ENCODE data around the gene BIN1.

BIN1 gene

DNA sequence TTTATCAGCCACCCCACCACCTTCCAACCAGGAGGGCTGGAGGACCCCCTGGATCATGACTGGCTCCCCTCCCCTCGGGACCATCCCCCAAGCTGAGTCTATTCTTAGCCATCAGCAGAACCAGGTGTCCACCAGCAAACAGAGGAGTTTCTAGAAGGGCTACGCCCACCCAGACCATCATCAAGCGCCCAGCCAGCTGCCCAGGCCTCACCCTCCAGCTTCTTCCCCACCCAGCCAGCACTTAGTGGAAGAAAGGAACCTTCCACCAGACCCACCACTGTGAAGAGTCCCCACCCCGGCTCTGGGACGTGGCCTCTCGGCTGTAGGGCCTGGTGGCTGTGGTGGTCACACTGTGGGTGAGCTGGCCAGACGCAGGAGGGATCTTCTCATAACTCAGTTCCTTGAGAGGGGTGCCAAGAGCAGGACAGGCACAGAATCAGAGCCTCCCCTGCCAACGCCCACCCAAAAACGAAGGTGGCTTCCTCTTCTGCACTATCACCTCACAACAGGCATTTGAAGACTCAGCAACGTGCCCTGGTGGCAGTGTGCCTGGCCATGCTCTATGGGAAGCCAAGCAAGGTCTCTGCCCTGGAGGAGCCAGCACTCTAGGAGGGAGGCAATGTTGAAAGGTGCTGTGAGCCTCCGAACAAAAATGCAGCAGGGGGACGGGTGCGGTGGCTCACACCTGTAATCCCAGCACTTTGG lies 19.0 kb downstream of the BIN1 start:
- TF ChIP-seq, protein P1, sequence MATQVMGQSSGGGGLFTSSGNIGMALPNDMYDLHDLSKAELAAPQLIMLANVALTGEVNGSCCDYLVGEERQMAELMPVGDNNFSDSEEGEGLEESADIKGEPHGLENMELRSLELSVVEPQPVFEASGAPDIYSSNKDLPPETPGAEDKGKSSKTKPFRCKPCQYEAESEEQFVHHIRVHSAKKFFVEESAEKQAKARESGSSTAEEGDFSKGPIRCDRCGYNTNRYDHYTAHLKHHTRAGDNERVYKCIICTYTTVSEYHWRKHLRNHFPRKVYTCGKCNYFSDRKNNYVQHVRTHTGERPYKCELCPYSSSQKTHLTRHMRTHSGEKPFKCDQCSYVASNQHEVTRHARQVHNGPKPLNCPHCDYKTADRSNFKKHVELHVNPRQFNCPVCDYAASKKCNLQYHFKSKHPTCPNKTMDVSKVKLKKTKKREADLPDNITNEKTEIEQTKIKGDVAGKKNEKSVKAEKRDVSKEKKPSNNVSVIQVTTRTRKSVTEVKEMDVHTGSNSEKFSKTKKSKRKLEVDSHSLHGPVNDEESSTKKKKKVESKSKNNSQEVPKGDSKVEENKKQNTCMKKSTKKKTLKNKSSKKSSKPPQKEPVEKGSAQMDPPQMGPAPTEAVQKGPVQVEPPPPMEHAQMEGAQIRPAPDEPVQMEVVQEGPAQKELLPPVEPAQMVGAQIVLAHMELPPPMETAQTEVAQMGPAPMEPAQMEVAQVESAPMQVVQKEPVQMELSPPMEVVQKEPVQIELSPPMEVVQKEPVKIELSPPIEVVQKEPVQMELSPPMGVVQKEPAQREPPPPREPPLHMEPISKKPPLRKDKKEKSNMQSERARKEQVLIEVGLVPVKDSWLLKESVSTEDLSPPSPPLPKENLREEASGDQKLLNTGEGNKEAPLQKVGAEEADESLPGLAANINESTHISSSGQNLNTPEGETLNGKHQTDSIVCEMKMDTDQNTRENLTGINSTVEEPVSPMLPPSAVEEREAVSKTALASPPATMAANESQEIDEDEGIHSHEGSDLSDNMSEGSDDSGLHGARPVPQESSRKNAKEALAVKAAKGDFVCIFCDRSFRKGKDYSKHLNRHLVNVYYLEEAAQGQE (IDR thresholded peaks at IDR 0.05; ENCODE audit: insufficient read depth in 1 of 2, low read depth in 2 of 2, low read length in 2 of 2): no peak
- TF ChIP-seq TAF1 (IDR thresholded peaks at IDR 0.05; ENCODE audit: borderline replicate concordance, insufficient read depth, low read length): no peak
- no peak for TF ChIP-seq POLR2AphosphoS5 (IDR thresholded peaks at IDR 0.05; ENCODE audit: low read depth, low read length)
- no peak for TF ChIP-seq SIN3A (IDR thresholded peaks at IDR 0.05; ENCODE audit: borderline replicate concordance, insufficient read depth, low read length)
- TF ChIP-seq FOXP2 (optimal IDR thresholded peaks at IDR 0.05; ENCODE audit: borderline replicate concordance, extremely low read depth, extremely low read length, insufficient read depth): no peak

DNA sequence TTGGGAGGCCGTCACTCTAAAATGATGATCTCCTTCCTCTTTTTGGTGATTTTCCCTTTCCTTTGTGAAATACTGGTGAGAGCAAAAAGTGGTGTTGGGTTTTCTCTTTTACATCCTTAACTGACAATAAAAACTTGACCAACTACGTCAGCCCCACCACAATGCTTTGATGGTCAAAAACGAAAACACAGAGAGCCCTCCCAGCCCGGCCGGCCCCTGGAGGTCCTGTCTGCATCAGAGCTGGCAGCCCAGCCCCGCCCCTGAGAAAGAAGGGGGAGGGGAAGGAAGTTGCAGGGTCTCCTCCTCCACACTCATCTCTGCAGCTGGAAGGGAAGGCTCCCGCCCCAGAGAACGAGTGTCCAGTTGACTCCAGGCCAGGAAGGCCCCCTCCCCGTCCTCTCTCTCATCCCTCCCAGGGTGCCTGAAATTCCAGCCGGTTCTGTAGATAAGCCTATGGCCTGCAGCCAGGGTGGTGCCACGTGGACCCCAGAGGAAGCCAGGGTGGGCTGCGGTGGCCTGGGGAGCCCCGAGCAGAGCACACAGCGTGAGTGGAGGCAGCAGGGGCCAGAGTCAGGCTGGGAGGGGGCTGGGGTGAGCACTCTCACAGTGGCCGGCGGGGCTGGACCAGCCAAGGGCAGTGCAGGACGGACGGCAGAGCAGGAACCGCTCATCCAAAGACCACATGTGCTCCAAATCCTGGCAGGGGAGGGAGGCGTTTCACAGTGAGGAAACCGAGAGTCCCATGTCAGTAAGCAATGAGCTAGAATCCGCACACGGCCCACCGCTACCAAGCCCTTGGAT lies 19.8 kb downstream of the BIN1 start:
- TF ChIP-seq FOXP2 (optimal IDR thresholded peaks at IDR 0.05; ENCODE audit: borderline replicate concordance, extremely low read depth, extremely low read length, insufficient read depth) (peak; percentile 61), POLR2AphosphoS5 (IDR thresholded peaks at IDR 0.05; ENCODE audit: low read depth, low read length) (no peak), TAF1 (IDR thresholded peaks at IDR 0.05; ENCODE audit: borderline replicate concordance, insufficient read depth, low read length) (no peak), SIN3A (IDR thresholded peaks at IDR 0.05; ENCODE audit: borderline replicate concordance, insufficient read depth, low read length) (no peak)
- TF ChIP-seq, protein P1 (IDR thresholded peaks at IDR 0.05; ENCODE audit: insufficient read depth in 1 of 2, low read depth in 2 of 2, low read length in 2 of 2): no peak

DNA sequence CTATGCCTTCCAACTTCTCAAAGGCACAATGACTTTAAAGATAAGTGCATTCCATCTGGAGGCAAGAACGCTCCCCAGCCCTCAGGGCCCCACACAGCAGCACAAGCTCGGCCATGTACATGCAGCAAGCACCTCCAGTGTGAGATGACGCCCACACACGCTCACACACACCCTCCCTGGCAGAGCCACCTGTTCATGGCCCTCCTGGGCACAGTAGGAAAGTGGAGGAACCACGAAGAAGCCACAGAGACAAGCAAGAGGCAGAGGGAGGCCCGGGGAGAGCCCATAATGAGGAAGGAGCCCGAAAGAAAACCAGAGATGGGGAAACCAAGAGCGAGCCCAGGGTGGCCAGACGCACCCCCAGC lies 21.7 kb downstream of the BIN1 start:
- no peak for TF ChIP-seq SIN3A (IDR thresholded peaks at IDR 0.05; ENCODE audit: borderline replicate concordance, insufficient read depth, low read length)
- TF ChIP-seq, protein P1 (IDR thresholded peaks at IDR 0.05; ENCODE audit: insufficient read depth in 1 of 2, low read depth in 2 of 2, low read length in 2 of 2): no peak
- TF ChIP-seq POLR2AphosphoS5 (IDR thresholded peaks at IDR 0.05; ENCODE audit: low read depth, low read length): no peak
- no peak for TF ChIP-seq TAF1 (IDR thresholded peaks at IDR 0.05; ENCODE audit: borderline replicate concordance, insufficient read depth, low read length)
- TF ChIP-seq FOXP2 (optimal IDR thresholded peaks at IDR 0.05; ENCODE audit: borderline replicate concordance, extremely low read depth, extremely low read length, insufficient read depth): no peak

DNA sequence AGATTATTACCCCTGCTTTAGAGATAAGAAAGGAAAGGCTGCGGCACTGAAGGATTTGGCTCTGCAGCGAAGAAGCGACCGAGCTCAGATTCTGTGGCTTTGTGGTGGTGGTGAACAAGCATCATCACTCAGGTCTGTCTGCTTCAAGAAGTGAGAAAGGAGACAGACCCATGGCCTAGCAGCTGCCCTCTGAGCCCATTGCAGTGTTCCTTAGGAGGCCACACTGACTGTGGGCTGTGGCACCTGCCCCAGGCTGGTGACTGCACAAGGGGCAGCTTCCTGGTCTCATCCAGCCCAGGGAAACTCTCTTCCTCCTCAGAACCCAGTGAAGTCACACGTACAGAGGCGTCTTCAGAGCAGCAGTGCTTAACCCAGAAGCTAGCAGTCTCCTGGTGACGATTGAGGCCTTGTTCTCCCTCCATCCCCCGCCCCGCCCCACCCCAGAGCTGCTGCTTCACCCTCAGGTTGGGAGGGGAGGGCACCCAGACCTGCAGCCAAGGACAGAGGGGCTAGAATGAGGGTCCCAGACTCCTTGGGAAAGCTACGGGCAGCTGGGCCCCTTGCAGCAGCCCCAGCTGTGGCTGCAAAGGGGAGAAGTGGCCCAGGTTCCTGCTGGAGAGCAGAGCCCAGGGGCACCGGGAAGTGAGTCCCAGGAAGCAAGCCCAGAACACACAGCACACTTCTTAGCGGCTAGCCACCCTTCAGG lies 22.2 kb downstream of the BIN1 start:
- no peak for TF ChIP-seq POLR2AphosphoS5 (IDR thresholded peaks at IDR 0.05; ENCODE audit: low read depth, low read length)
- no peak for TF ChIP-seq TAF1 (IDR thresholded peaks at IDR 0.05; ENCODE audit: borderline replicate concordance, insufficient read depth, low read length)
- TF ChIP-seq, protein P1 (IDR thresholded peaks at IDR 0.05; ENCODE audit: insufficient read depth in 1 of 2, low read depth in 2 of 2, low read length in 2 of 2): no peak

Measured in PFSK-1 (cell line).